ENCODE data around the gene NGF.

Gene NGF

GRCh38 chr1:115281143-115281542, 56.9 kb downstream of the NGF start:
- DNase-seq (ENCODE audit: low read depth), result no peak

DNA sequence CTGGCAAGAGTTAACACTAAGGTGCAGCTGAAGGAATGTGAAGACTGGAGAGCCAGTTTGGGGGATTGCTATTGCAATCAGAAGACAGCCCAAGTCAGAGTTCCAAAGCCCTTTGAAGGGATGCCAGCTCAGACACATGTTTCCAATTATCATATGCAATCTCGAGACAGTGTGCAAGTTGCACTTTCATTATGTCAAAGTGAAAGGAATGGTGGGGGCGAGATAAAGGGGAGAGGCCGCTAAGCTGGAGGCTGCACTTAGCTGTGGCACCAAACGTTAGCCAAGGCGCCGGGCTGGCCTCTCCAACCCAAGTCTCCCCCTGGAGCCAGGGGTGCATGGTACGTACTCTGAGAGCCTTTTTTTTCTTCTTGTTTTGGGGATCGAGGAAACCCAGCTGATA, 58.0 kb downstream of the NGF start:
- no peak for DNase-seq (ENCODE audit: low read depth)

DNA sequence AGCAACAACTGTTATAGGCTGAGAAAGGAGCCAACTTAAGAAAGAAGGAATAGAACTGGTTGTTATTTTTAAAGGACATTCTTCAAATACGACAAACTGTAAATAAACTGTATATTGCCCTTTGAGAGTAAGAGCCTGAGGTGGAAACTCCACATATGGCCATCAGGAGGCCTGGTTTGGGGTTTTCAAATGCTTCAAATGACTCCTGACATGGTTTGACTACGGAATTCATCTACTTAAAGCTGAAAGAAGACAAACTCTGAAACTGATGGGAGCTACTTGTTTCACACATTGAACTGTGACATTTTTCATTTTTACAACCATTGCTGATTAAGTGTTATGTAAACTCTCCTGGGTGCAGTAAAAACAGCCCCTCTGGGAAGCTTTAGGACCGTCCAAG, 59.8 kb downstream of the NGF start:
- no peak for DNase-seq (ENCODE audit: low read depth)

- no peak for DNase-seq (ENCODE audit: low read depth)
These were observed 60.8 kb downstream of the NGF start for GRCh38 chr1:115277276-115277675.

GRCh38 chr1:115275216-115275615, 62.8 kb downstream of the NGF start:
- DNase-seq (ENCODE audit: low read depth), result no peak

DNA sequence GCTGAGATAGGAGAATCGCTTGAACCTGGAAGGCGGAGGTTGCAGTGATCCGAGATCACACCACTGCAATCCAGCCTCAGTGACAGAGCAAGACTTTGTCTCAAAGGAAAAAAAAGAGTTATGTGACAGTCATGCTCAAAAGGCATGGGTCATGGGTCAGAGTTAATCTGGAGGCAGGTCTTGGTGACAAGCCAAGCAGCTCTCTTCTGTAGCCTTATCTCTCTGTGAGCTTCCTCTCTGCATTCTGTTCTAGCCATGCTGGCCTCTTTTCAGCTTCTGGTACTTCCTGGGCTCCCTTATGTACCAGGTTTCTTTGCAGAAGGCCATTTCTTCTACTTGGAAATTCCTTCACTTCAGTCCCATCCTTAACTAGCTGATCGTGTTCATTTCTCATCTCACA, 63.6 kb downstream of the NGF start:
- DNase-seq (ENCODE audit: low read depth), result no peak

GRCh38 chr1:115266729-115267421, 71.2 kb downstream of the NGF start:
- DNase-seq (ENCODE audit: low read depth), result no peak

DNA sequence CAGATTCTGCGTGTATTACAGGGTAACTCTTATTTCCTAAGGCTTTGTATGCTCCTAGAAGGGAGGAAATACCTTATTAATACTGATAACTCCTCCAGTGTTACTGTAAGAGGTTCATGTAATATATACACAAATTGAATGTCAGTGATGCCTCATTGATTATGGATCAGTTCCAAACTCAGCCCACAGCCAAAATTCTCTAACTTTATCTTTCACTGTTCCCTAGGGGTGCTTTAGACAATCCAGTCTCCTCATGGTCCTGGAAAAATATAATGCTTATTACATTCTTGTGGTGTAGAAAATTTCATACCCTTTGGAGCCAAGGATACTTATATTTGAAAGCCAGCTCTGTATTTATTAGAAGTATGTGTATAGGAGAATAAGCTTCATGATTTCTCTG, 73.0 kb downstream of the NGF start:
- DNase-seq (ENCODE audit: low read depth), result no peak

DNA sequence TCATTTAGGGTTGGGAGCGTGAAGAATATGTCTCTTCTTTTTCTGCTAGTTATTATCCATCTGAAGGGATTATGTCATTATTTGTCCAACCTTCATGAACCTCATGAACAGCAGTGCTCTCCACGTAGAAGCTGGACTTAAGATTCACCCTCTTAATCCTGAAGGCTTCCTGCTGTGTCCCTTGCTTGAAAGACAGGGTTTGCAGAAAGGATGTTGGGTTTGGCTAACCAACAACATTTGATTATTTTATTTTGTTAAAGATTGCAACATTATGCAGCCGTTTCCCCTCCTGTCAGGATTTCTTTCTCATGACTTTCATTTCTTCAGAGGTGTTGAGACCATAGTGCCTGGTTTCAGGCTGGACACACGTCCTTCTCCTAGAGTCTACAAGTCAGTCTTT, 75.2 kb downstream of the NGF start:
- no peak for DNase-seq (ENCODE audit: low read depth)

DNA sequence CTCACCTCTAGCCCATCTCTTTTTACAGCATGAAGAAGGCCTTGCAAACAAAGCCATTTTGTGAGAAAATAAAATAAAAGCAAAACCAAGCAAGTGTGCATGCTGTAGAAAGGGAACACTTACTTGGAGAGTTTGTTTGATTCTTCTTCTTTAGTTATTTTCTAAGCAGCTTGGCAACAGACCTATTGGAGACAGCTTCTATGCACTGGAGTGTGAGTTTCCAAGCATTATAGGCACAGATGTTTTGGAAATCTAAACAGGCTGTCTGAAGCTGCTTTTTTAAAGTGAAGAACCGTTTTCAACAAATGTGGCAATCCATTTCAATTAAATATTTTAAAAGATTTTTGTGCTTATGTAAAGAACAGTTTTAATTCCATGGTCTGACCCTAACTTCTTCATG, 76.6 kb downstream of the NGF start:
- DNase-seq (ENCODE audit: low read depth), result no peak

- DNase-seq (ENCODE audit: low read depth), result no peak
These were observed 79.7 kb downstream of the NGF start for GRCh38 chr1:115258302-115258866.

DNA sequence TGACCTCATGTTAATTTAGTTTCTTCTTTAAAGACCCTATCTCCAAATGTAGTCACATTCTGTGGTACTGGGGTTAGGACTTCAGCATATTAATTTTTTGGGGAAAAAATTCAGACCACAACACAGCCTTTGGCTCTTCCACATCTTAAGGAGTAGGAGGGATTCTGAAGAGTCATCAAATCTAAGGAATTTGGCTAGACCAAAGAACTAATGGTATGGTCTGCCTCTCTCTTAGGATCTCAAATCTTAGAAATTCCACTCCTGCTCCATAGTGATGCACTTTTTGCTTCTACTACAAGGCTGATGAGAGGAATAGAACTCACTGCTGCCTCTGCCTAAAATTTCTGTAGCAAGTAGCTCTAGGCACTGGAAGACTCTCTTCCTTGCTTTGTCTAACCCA, 80.5 kb downstream of the NGF start:
- no peak for DNase-seq (ENCODE audit: low read depth)

- no peak for DNase-seq (ENCODE audit: low read depth)
These were observed 82.9 kb downstream of the NGF start for GRCh38 chr1:115255154-115255553.

DNA sequence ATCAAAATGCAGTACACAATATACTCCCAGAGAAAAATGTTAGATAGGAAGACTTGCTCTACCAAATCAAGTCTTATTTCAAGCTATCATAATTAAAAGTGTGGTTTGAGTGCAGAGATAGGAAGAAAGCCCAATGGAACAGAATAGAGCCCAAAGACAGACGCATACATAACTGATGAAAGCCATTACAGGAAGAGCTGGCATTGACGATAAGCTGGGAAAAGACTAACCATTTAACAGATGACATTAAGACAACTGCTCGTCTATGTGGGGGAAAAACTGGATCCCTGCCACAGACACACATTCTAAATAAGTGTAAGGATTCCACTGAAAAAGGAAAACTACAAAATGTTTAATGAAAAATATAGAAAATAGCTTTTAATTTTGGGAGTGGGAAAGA, 85.5 kb downstream of the NGF start:
- no peak for DNase-seq (ENCODE audit: low read depth)

DNA sequence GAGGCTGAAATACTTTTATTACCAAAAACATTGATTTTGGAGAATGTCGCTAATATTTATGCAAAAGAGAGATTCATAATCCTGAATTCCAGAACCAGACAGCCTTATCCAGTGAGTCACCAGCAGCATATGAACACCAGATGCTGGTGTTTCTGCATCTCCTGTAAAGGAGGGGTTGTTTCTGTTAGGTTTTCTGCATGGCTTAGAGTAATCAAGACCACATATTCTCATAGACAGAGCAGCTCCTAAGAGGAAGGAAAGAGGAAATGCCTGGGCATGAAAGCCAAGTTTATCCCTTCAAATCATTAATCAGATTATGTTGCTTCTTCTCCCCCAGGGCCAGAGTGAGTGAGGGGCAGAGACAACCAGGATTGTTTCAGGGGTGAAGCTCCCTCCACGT, 86.2 kb downstream of the NGF start:
- no peak for DNase-seq (ENCODE audit: low read depth)

GRCh38 chr1:115251340-115251748, 86.7 kb downstream of the NGF start:
- DNase-seq (ENCODE audit: low read depth), result no peak

- no peak for DNase-seq (ENCODE audit: low read depth)
These were observed 91.5 kb downstream of the NGF start for GRCh38 chr1:115246526-115246925.

GRCh38 chr1:115245227-115245626, 92.8 kb downstream of the NGF start:
- no peak for DNase-seq (ENCODE audit: low read depth)

DNA sequence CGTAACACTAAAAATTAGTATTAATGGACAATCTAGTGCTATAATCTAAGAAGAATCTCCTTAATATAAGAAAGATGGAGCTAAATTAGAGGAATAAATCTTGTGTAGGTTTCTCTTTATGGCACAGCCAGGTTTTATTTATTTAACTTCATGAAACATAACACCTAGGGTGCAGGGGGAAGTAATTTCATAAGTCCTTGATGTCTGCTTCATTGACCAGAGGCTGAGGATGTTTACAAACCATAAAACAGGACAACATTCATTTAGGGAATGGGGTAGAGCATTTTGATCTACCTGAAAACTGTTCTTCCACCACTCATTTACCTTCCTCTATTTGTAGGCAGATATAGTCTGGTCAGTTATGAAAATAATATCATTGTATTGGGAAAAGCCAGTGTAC, 95.5 kb downstream of the NGF start:
- no peak for DNase-seq (ENCODE audit: low read depth)

DNA sequence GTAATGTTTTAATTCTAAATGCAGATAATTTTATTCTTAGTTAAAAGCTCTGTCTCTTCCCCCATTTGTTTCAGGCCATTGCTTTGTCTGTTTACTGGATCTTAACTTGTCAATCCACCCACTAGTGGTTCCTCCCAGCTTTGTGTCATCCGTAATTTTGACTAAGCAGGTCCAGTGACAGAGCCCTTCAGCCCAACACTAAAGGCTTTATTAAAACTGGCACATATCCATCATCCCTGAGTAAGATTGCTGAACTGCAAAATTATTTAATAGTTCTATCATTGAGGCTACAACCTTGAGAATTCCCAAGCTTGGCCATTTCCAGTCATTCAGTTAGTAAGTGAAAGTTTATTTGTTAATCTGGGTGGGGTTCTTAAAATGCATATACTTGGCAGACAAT, 96.7 kb downstream of the NGF start:
- no peak for DNase-seq (ENCODE audit: low read depth)

- no peak for DNase-seq (ENCODE audit: low read depth)
These were observed 97.8 kb downstream of the NGF start for GRCh38 chr1:115240297-115240696.

DNA sequence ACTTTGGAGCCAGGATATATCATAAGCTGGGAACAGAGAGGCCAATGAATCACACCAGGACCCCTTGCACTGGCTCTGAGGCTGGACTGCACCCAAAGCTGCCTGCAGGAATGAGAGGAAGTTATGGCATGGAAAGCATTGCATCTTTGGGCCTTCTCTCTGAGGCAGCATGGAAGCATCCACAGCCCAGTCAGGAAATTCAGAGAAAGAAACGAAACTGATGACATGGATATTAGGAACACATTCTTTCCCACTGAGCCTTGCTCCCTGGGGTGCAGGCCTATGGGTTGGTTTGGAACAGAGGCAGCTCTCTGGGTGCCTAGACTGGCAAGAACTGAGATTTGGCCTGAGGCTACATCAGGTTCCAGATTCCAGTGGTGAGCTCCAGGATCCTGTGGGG, 98.6 kb downstream of the NGF start:
- no peak for DNase-seq (ENCODE audit: low read depth)

DNA sequence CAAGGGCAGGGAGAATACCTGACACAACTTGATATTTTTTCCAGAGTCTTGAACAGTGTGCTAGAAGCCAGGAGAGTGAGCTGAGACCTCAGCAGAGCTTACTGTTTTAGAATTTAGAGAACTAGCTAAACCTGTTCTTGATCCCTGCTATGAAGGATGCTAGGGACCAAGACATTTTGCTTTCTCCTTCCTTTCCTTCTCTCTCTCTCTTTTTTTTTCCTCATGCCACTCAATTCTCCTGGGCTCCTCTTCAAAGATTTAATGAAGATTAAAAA, 99.0 kb downstream of the NGF start:
- DNase-seq (ENCODE audit: low read depth), result no peak

GRCh38 chr1:115238336-115239147, 99.5 kb downstream of the NGF start:
- DNase-seq (ENCODE audit: low read depth), result no peak

Measured in activated T-cell treated with anti-CD3 and anti-CD28 coated beads for 24 hours (primary cell).